ENCODE data around the gene LRRC8D.

The LRRC8D gene

GRCh38 chr1:89834083-89834704 lies 13.4 kb downstream of the LRRC8D start:
- no peak for DNase-seq (ENCODE audit: low spot score)

GRCh38 chr1:89836252-89837035 lies 15.6 kb downstream of the LRRC8D start:
- no peak for DNase-seq (ENCODE audit: low spot score)

GRCh38 chr1:89837036-89837481 lies 16.2 kb downstream of the LRRC8D start:
- DNase-seq (ENCODE audit: low spot score) = no peak

- no peak for DNase-seq (ENCODE audit: low spot score)
Measured at GRCh38 chr1:89837510-89837909, 16.7 kb downstream of the LRRC8D start.

- no peak for DNase-seq (ENCODE audit: low spot score)
Measured at GRCh38 chr1:89839516-89839915, 18.7 kb downstream of the LRRC8D start.

- DNase-seq (ENCODE audit: low spot score) = no peak
Measured at GRCh38 chr1:89841507-89841906, 20.7 kb downstream of the LRRC8D start.

- no peak for DNase-seq (ENCODE audit: low spot score)
Measured at GRCh38 chr1:89842567-89843272, 21.9 kb downstream of the LRRC8D start.

- peak; percentile 74 for DNase-seq (ENCODE audit: low spot score)
Measured at GRCh38 chr1:89843273-89844130, 22.7 kb downstream of the LRRC8D start.

GRCh38 chr1:89844241-89844807 lies 23.5 kb downstream of the LRRC8D start:
- no peak for DNase-seq (ENCODE audit: low spot score)

- no peak for DNase-seq (ENCODE audit: low spot score)
Measured at GRCh38 chr1:89844860-89845259, 24.0 kb downstream of the LRRC8D start.

- no peak for DNase-seq (ENCODE audit: low spot score)
Measured at GRCh38 chr1:89847191-89847729, 26.4 kb downstream of the LRRC8D start.

GRCh38 chr1:89850844-89851415 lies 30.1 kb downstream of the LRRC8D start:
- no peak for DNase-seq (ENCODE audit: low spot score)

- DNase-seq (ENCODE audit: low spot score) = no peak
Measured at GRCh38 chr1:89854140-89854539, 33.3 kb downstream of the LRRC8D start.

- DNase-seq (ENCODE audit: low spot score) = no peak
Measured at GRCh38 chr1:89855413-89856123, 34.7 kb downstream of the LRRC8D start.

- no peak for DNase-seq (ENCODE audit: low spot score)
Measured at GRCh38 chr1:89863165-89863830, 42.5 kb downstream of the LRRC8D start.

- no peak for DNase-seq (ENCODE audit: low spot score)
Measured at GRCh38 chr1:89865498-89866382, 44.9 kb downstream of the LRRC8D start.

- no peak for DNase-seq (ENCODE audit: low spot score)
Measured at GRCh38 chr1:89866568-89866967, 45.7 kb downstream of the LRRC8D start.

- no peak for DNase-seq (ENCODE audit: low spot score)
Measured at GRCh38 chr1:89870998-89871397, 50.2 kb downstream of the LRRC8D start.
